HepG2 (cell line): ENCODE measurements around the gene EIF2S2. TPM values are rescaled to one million over a fixed set of nuclear protein-coding genes. Genes with fewer than 3 reads are reported as not detected.

Source experiments
- ATAC-seq: fragments of 200-7000 bp; cut with Tn5 transposase; 3 replicates; pipeline ENCODE4 v1.9.1; 2020; ENCODE audit warnings: mild to moderate bottlenecking, moderate library complexity
- BruUV-seq: library from RNA; stranded (reverse); fragments of 400-500 nt; replicated peaks from 2 replicates; lab custom pipeline; 2021; lab: Mats Ljungman, UMichigan
- CTCF ChIA-PET: fragments of 300-600 bp; formaldehyde crosslinking; extraction: SDS; loops from one replicate; lab custom pipeline; 2021; ENCODE audit warnings: low total read pairs, inconsistent platforms, low intra/inter-chr PET ratio; lab: Yijun Ruan, JAX
- POLR2A ChIA-PET: fragments of 350-600 bp; sonication (Branson Sonifier 250); formaldehyde crosslinking; loops from one replicate; lab custom pipeline; 2020; ENCODE audit warnings: antibody characterized with exemption, inconsistent platforms; lab: Yijun Ruan, JAX
- DNase-seq: peaks from one replicate; pipeline ENCODE4 v3.0.0-alpha.2; 2015; ENCODE audit warnings: low spot score
- FAIRE-seq: peaks from 3 replicates; lab custom pipeline; 2011; peaks lifted over from hg19 to GRCh38; lab: Jason Lieb, UNC
- H2AFZ ChIP-seq: one replicate; pipeline ENCODE4 v1.6.1; 2011; ENCODE audit warnings: low read length, inconsistent platforms
- H3K27ac ChIP-seq: fragments of 300-600 bp; 3 replicates; pipeline ENCODE4 v1.8.0; 2011; ENCODE audit warnings: mixed run types, mild to moderate bottlenecking, mixed read lengths, low read length, inconsistent platforms; ENCODE audit not compliant: insufficient read depth; ENCODE audit errors: extremely low read length
- H3K27me3 ChIP-seq, 2 experiments: fragments of 200-600 bp in 1 of 2; 2 replicates in 1 of 2; 3 replicates in 1 of 2; pipeline versions ENCODE4 v1.6.0 to v1.8.0; 2011; ENCODE audit warnings: low read length in 2 of 2, mild to moderate bottlenecking in 2 of 2, moderate library complexity in 2 of 2, inconsistent platforms in 1 of 2; ENCODE audit not compliant: insufficient read depth in 2 of 2, control insufficient read depth in 1 of 2
- H3K36me3 ChIP-seq, 2 experiments: fragments of 200-600 bp in 1 of 2; replicated peaks in 1 of 2; 2 replicates in 1 of 2; 3 replicates in 1 of 2; pipeline versions ENCODE4 v1.5.1 to v1.8.0; 2011; ENCODE audit warnings: low read length in 2 of 2, inconsistent platforms in 1 of 2; ENCODE audit not compliant: insufficient read depth in 2 of 2, control insufficient read depth in 1 of 2
- H3K4me1 ChIP-seq: 2 replicates; pipeline ENCODE4 v1.5.1; 2012; ENCODE audit warnings: low read length, inconsistent platforms; ENCODE audit not compliant: insufficient read depth
- H3K4me2 ChIP-seq: 2 replicates; pipeline ENCODE4 v1.6.0; 2011; ENCODE audit warnings: low read depth, low read length, inconsistent platforms
- H3K4me3 ChIP-seq, 3 experiments: fragments of 200-600 bp in 1 of 3; sonication (generic), shearing (Covaris generic) in 1 of 3; replicated peaks in 1 of 3; 2 replicates each; pipeline ENCODE4 v1.5.1; 2011 to 2016; ENCODE audit warnings: low read length in 3 of 3, inconsistent platforms in 2 of 3, low read depth in 2 of 3, mild to moderate bottlenecking in 2 of 3, control low read depth in 1 of 3, mixed read lengths in 1 of 3; ENCODE audit not compliant: insufficient read depth in 1 of 3
- H3K79me2 ChIP-seq: one replicate; pipeline ENCODE4 v1.6.1; 2011; ENCODE audit warnings: low read length, inconsistent platforms; ENCODE audit not compliant: insufficient read depth
- H3K9ac ChIP-seq: 2 replicates; pipeline ENCODE4 v1.6.0; 2011; ENCODE audit warnings: mild to moderate bottlenecking, low read depth, low read length, inconsistent platforms; ENCODE audit not compliant: insufficient read depth
- H3K9me3 ChIP-seq: 2 replicates; pipeline ENCODE4 v1.5.1; 2012; ENCODE audit warnings: mild to moderate bottlenecking, low read length
- H4K20me1 ChIP-seq: 2 replicates; pipeline ENCODE4 v1.6.0; 2011; ENCODE audit warnings: inconsistent platforms, mild to moderate bottlenecking, low read length, moderate library complexity; ENCODE audit not compliant: insufficient read depth
- GATA4 ChIP-seq: sonication (generic); IDR thresholded peaks from 2 replicates; pipeline ENCODE4 v1.6.1; 2016; ENCODE audit warnings: antibody characterized with exemption, low read depth, borderline replicate concordance
- LRRFIP1 ChIP-seq: sonication (generic); formaldehyde crosslinking; conservative IDR thresholded peaks from 2 replicates; pipeline ENCODE4 v1.4.0; 2020; ENCODE audit warnings: missing genetic modification reagents
- ZNF263 ChIP-seq: sonication (generic); formaldehyde crosslinking; IDR thresholded peaks from 2 replicates; pipeline ENCODE4 v1.4.0; 2020; ENCODE audit warnings: missing genetic modification reagents
- ZNF616 ChIP-seq: sonication (generic); formaldehyde crosslinking; IDR thresholded peaks from 2 replicates; pipeline ENCODE4 v1.5.0; 2020; ENCODE audit warnings: low read depth, mild to moderate bottlenecking, missing genetic modification reagents
- WGBS: methylation state at CpG from one replicate; pipeline ENCODE4 v1.1.6; 2017; ENCODE audit warnings: low lambda C conversion rate; 5-methylcytosine and 5-hydroxymethylcytosine counted together
- in situ Hi-C: cut with HindIII; loops from 2 replicates; pipeline ENCODE4 v1.10.0; 2017; ENCODE audit warnings: low pct_unique_long_range_greater_than_20kb; ENCODE audit not compliant: extremely low pct_ligation_motif_present
- intact Hi-C: fragments of 100-400 bp; cut with micrococcal nuclease; formaldehyde crosslinking; loops from one replicate; pipeline ENCODE4 v1.10.0; 2022; ENCODE audit not compliant: unreplicated experiment
- polyA plus RNA-seq, 8 experiments: library from polyadenylated mRNA; depleted of rRNA in 3 of 8; stranded (reverse) in 7 of 8; unstranded in 1 of 8; fragments of >200 nt; fragmentation: Illumina TruSeq in 4 of 8; extraction: Trizol in 4 of 8; gene quantifications; 2 replicates each; pipeline versions ENCODE4 v1.2.1 to v1.2.3, GENCODE V29; 2011 to 2016; ENCODE audit warnings: low read depth in 4 of 8, missing spikeins in 1 of 8, mixed read lengths in 1 of 8; ENCODE audit not compliant: insufficient read depth in 1 of 8
- total RNA-seq, 5 experiments: library from RNA; depleted of rRNA; stranded (reverse); fragments of >200 nt; fragmentation: Illumina TruSeq; extraction: Trizol; gene quantifications; 2 replicates each; pipeline ENCODE4 v1.2.3, GENCODE V29; 2016; ENCODE audit warnings: low read depth in 1 of 5
- TF ChIP-seq, protein P1 (sequence below): sonication (generic); formaldehyde crosslinking; IDR thresholded peaks from 2 replicates; pipeline ENCODE4 v1.5.0; 2020; ENCODE audit warnings: missing genetic modification reagents

Gene EIF2S2
- total and polyA plus RNA-seq, 2 of the 13 experiments (the other 11 are each of a cell fraction or from before 2014, with no cell fraction given): 126 to 213 TPM

DNA sequence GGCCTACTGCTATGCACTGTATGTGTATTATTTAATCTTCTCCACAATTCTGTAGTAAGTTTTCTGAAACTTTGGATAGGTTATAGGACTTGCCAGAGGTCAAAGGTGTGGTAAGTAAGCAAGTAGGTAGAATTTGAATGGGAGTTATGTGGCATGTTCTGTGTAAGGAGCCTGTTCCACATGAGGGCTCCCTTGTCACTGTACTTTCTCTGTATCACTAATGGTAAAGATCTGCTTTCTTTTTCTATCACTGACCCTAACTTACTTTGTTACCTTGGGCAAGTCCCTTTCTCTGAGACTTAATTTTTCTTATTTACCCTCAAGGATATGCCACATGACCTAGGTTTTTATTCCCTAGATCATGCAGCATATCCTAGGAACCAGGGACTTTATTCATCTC, 50.3 kb downstream of the EIF2S2 start (continued):
- TF ChIP-seq, protein P1, sequence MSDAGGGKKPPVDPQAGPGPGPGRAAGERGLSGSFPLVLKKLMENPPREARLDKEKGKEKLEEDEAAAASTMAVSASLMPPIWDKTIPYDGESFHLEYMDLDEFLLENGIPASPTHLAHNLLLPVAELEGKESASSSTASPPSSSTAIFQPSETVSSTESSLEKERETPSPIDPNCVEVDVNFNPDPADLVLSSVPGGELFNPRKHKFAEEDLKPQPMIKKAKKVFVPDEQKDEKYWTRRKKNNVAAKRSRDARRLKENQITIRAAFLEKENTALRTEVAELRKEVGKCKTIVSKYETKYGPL (CRISPR knock-in tag): no peak
- TF ChIP-seq GATA4: no peak

- Histone ChIP-seq H3K27me3 (no peaks in the 10 kb centered on the region), H3K27ac (no peak overlapping the region), H3K36me3 (peaks cover 23 to 76% of the 10 kb centered on the region in 2 experiments), H4K20me1 (peaks cover 58% of the 10 kb centered on the region), H3K4me3 (no peak overlapping the region), H2AFZ (no peak overlapping the region), H3K9ac (no peak overlapping the region), H3K4me2 (no peak overlapping the region), H3K9me3 (no peaks in the 10 kb centered on the region), H3K4me1 (no peaks in the 10 kb centered on the region), H3K79me2 (peaks cover 88% of the 10 kb centered on the region)
- ChIA-PET CTCF (no interaction called here), POLR2A (interaction anchor here (0.9 kb wide), 1 partner anchor 68 kb away, joined by 3 read pairs; the partner anchor contains the start of gene RALY)
- ATAC-seq (no peak), DNase-seq (no peak), FAIRE-seq (no peak)
- in situ Hi-C loops (no loop called here), intact Hi-C loops (no loop called here)
- no TSS peak for BruUV-seq
- 98% methylated on average over 1 of the region's 1 CpG for WGBS
- TF ChIP-seq ZNF263 (CRISPR knock-in tag): no peak
- TF ChIP-seq ZNF616 (CRISPR knock-in tag): no peak
- no peak for TF ChIP-seq LRRFIP1 (CRISPR knock-in tag)
Measured at GRCh38 chr20:34060970-34061369, 51.1 kb downstream of the EIF2S2 start.
